ENCODE results near the gene TSPAN19.

The TSPAN19 gene

GRCh38 chr12:85002778-85003296 lies 33.2 kb downstream of the TSPAN19 start:
- DNase-seq (ENCODE audit: low read depth, low spot score): no peak

GRCh38 chr12:85000729-85001128 lies 35.3 kb downstream of the TSPAN19 start:
- no peak for DNase-seq (ENCODE audit: low read depth, low spot score)

- DNase-seq (ENCODE audit: low read depth, low spot score): no peak
Observed at GRCh38 chr12:84998341-84998740, 37.7 kb downstream of the TSPAN19 start.

- DNase-seq (ENCODE audit: low read depth, low spot score): no peak
Observed at GRCh38 chr12:84996759-84997158, 39.3 kb downstream of the TSPAN19 start.

GRCh38 chr12:84995641-84996040 lies 40.4 kb downstream of the TSPAN19 start:
- DNase-seq (ENCODE audit: low read depth, low spot score): no peak

- DNase-seq (ENCODE audit: low read depth, low spot score): no peak
Observed at GRCh38 chr12:84994426-84994825, 41.7 kb downstream of the TSPAN19 start.

GRCh38 chr12:84986586-84986985 lies 49.5 kb downstream of the TSPAN19 start:
- DNase-seq (ENCODE audit: low read depth, low spot score): no peak

- no peak for DNase-seq (ENCODE audit: low read depth, low spot score)
Observed at GRCh38 chr12:84986117-84986516, 50.0 kb downstream of the TSPAN19 start.

GRCh38 chr12:84983289-84983688 lies 52.8 kb downstream of the TSPAN19 start:
- DNase-seq (ENCODE audit: low read depth, low spot score): no peak

GRCh38 chr12:84982888-84983287 lies 53.2 kb downstream of the TSPAN19 start:
- no peak for DNase-seq (ENCODE audit: low read depth, low spot score)

GRCh38 chr12:84978921-84979320 lies 57.2 kb downstream of the TSPAN19 start:
- no peak for DNase-seq (ENCODE audit: low read depth, low spot score)

- no peak for DNase-seq (ENCODE audit: low read depth, low spot score)
Observed at GRCh38 chr12:84976133-84976532, 59.9 kb downstream of the TSPAN19 start.

- DNase-seq (ENCODE audit: low read depth, low spot score): no peak
Observed at GRCh38 chr12:84974155-84974815, 61.8 kb downstream of the TSPAN19 start.

GRCh38 chr12:84973026-84973425 lies 63.1 kb downstream of the TSPAN19 start:
- DNase-seq (ENCODE audit: low read depth, low spot score): no peak

GRCh38 chr12:84969226-84969625 lies 66.9 kb downstream of the TSPAN19 start:
- no peak for DNase-seq (ENCODE audit: low read depth, low spot score)
